GM21515 (cell line): Measurements from ENCODE around the gene ZBTB43.

ENCODE experiments used
- ATAC-seq: cut with Tn5 transposase; IDR thresholded peaks from one replicate; pipeline ENCODE4 v1.9.1; 2021; ENCODE audit not compliant: unreplicated experiment

The ZBTB43 gene

DNA sequence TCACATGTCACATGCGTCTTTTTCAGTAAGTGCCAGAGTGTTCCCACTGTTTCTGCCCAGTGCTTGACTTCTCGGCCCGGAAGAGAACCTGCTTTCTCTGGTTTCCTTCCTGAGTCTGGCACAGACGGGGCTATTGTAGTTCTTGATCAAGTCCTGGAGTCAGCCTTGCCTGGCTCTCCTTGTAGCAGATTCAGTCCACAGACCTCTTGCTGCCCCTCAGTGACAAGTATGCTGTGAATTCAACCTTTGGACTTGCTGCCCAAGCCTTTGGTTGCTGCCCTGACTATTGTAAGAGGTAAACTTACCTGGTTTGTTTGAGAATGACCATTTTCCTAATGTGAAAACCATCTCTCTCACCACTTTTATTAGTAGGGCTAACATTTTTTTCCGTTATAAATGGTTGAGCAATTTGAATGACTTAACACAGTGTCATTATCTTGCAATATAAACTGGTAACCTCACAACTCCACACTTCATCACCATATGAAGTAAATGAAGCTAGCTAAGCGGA, 80.3 kb downstream of the ZBTB43 start:
- ATAC-seq, result no peak

DNA sequence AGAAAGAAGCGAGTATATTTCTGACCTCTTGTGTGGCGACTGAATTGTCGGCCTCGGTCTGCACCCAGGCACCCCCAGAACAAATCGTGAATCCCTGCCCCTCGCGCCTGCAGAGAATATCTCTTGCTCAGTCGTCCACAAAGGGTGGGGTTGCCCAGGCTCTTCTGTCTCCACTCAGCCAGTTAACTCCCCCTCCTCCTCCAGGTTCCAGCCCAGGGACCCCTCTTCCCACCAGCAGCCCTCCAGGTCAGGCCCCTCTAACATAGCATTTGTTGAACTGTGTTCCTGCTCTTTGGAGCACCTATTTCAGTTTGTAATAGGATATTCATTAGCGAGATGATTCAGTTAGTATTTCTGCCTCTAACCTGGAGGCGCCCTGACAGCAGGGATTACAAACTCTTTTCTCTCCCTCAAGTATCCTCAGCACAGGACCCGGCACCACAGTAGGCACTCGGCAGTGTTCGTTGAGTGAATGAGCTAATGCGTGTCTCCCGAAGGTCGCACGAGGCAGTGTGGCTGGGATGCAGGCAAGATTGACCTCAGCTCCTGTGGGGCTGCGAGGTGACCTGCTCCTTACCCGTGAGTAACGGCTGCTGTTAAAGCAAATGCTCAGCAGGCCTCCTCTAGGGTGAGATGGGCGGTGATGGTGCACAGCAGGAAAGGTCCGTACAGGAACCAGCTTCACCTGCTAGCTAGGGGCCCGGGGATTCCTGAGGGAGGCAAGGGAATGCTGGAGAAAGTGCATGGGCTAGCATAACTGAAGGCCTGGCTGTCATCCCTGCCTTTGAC, 81.4 kb downstream of the ZBTB43 start:
- no peak for ATAC-seq

DNA sequence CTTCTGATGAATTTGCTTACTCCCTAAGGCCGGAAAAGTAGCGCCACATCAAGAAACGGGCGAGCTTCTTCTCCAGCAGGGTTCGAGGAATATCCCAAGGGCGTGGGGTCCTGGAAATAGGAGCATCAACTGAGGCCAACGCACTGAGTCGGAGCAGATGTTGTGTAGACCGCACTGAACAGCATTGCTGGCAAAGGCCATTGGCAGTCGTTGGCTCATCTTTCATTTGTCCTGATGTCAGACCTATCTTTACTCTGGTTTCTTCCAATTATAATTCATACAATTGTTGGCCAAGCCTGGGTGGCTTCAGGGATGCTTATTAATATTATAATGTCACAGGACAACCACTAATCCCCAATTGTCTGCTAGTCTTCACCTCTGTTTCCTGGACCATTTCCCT, 82.1 kb downstream of the ZBTB43 start:
- no peak for ATAC-seq
